ENCODE measurements around the gene MRPS18C. TPM values are rescaled to one million over a fixed set of nuclear protein-coding genes. Genes with fewer than 3 reads are reported as not detected.

The MRPS18C gene
- total and polyA plus RNA-seq, 2 of the 4 experiments (the other 2 are of a cell fraction) = 8.6 to 12.2 TPM

DNA sequence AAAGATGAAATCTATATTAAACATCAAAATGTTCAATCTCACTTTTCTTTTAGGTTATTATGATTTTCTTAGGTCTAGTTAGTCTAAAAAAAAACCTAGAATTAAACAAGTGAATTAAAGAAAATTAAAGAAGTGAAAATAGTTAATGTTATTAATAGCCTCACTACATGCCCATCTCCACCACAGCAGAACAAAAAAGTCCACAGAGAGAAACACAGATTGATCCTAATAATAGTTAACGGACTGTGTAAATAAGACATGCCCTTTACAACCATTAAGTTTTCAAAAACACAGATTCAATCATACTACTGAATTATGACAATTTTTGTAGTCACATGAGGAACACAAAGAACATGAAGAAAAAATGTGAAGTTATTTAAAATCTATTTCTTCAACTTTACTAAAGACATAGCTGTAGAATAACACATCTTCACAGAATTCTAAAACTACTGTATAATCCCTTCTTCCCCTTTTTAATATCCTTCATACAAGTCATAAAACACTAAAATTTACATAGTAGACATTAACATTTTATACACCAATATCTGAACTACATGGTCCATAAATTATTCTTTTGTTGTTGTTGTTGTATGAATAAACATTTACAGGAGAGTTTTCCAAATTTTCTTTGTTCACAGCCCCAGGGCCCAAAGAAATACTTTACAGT lies 15.6 kb upstream of the MRPS18C start:
- Histone ChIP-seq H4K20me1 (ENCODE audit: insufficient read depth, low read length) (no peaks in the 10 kb centered on the region), H2BK15ac (ENCODE audit: low read depth, low read length) (no peak overlapping the region), H3K27ac (ENCODE audit: insufficient read depth, low read length) (no peak overlapping the region), H3K79me1 (ENCODE audit: low read depth in 1 of 2, low read length in 2 of 2) (no peaks in the 10 kb centered on the region), H3K27me3 (ENCODE audit: control insufficient read depth, insufficient read depth, low read length) (no peaks in the 10 kb centered on the region), H3K4me1 (ENCODE audit: control insufficient read depth, insufficient read depth, low read length) (no peaks in the 10 kb centered on the region), H4K91ac (ENCODE audit: insufficient read depth, low read depth, low read length) (no peak overlapping the region), H3K36me3 (ENCODE audit: control insufficient read depth, insufficient read depth, low read length) (peaks cover 11% of the 10 kb centered on the region), H2BK120ac (ENCODE audit: low read depth, low read length) (no peak overlapping the region), H2AK9ac (replicated peaks; ENCODE audit: low read depth, low read length, poor library complexity) (no peak overlapping the region), H3K9me1 (ENCODE audit: insufficient read depth, low read length) (no peaks in the 10 kb centered on the region), H3K4me3 (ENCODE audit: insufficient read depth, low read depth, low read length) (no peak overlapping the region), H3K18ac (ENCODE audit: low read depth, low read length) (no peak overlapping the region), H2BK20ac (ENCODE audit: low read depth, low read length) (no peak overlapping the region), H2BK5ac (ENCODE audit: low read depth, low read length, poor library complexity, severe bottlenecking) (no peak overlapping the region), H3K23ac (ENCODE audit: low read depth, low read length) (no peak overlapping the region), H3K14ac (replicated peaks; ENCODE audit: low read depth, low read length) (no peak overlapping the region), H3K4me2 (ENCODE audit: low read depth, low read length) (no peak overlapping the region), H2AK5ac (ENCODE audit: low read depth, low read length) (no peak overlapping the region), H3K4ac (ENCODE audit: low read depth, low read length) (no peak overlapping the region), H4K8ac (ENCODE audit: low read depth in 2 of 2, low read length in 2 of 2) (no peak overlapping the region), H3K56ac (ENCODE audit: extremely low read depth, insufficient read depth, low read length) (no peak overlapping the region), H4K5ac (ENCODE audit: low read depth, low read length) (no peak overlapping the region), H2AFZ (replicated peaks; ENCODE audit: low read length, poor library complexity) (no peak overlapping the region), H3K9ac (ENCODE audit: low read depth, low read length) (no peak overlapping the region), H3K9me3 (ENCODE audit: control insufficient read depth, insufficient read depth, low read length) (no peaks in the 10 kb centered on the region)
- BruUV-seq (replicated peaks) = no TSS peak
- intact Hi-C loops (cut with micrococcal nuclease) (no loop called here), dilution Hi-C loops (cut with HindIII; ENCODE audit: low sequenced_read_pairs, unreplicated experiment) (no loop called here), in situ Hi-C loops (cut with MboI; ENCODE audit: low sequenced_read_pairs) (no loop called here)
- WGBS, 2 experiments (ENCODE audit: extremely low coverage in 2 of 2, insufficient read length in 1 of 2) = no CpG with 5 or more reads among the region's 1 CpG
- no peak for ATAC-seq (ENCODE audit: low read depth)
- no peak for DNase-seq
- no peak for TF ChIP-seq MAFK (IDR thresholded peaks at IDR 0.05; ENCODE audit: low read depth, low read length)
- TF ChIP-seq, protein P1, sequence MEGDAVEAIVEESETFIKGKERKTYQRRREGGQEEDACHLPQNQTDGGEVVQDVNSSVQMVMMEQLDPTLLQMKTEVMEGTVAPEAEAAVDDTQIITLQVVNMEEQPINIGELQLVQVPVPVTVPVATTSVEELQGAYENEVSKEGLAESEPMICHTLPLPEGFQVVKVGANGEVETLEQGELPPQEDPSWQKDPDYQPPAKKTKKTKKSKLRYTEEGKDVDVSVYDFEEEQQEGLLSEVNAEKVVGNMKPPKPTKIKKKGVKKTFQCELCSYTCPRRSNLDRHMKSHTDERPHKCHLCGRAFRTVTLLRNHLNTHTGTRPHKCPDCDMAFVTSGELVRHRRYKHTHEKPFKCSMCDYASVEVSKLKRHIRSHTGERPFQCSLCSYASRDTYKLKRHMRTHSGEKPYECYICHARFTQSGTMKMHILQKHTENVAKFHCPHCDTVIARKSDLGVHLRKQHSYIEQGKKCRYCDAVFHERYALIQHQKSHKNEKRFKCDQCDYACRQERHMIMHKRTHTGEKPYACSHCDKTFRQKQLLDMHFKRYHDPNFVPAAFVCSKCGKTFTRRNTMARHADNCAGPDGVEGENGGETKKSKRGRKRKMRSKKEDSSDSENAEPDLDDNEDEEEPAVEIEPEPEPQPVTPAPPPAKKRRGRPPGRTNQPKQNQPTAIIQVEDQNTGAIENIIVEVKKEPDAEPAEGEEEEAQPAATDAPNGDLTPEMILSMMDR (conservative IDR thresholded peaks at IDR 0.05; ENCODE audit: low read depth, low read length) = no peak
- no peak for TF ChIP-seq RAD21 (IDR thresholded peaks at IDR 0.05; ENCODE audit: low read length)
- no peak for TF ChIP-seq POLR2A (IDR thresholded peaks at IDR 0.05; ENCODE audit: low read depth, low read length)
- no peak for TF ChIP-seq MXI1 (IDR thresholded peaks at IDR 0.05; ENCODE audit: borderline replicate concordance, low read depth, low read length)
- no peak for TF ChIP-seq CEBPB (IDR thresholded peaks at IDR 0.05; ENCODE audit: low read depth, low read length)
- TF ChIP-seq NFE2L2 (IDR thresholded peaks at IDR 0.05; ENCODE audit: low read depth, low read length) = no peak
- TF ChIP-seq USF2 (IDR thresholded peaks at IDR 0.05; ENCODE audit: low read depth, low read length) = no peak
- no peak for TF ChIP-seq RCOR1 (IDR thresholded peaks at IDR 0.05; ENCODE audit: insufficient replicate concordance, low read length)
- no peak for TF ChIP-seq RFX5 (IDR thresholded peaks at IDR 0.05; ENCODE audit: low read depth, low read length)
- no peak for TF ChIP-seq CHD1 (IDR thresholded peaks at IDR 0.05; ENCODE audit: low read depth, low read length)
- TF ChIP-seq BHLHE40 (IDR thresholded peaks at IDR 0.05; ENCODE audit: low read depth, low read length) = no peak
- TF ChIP-seq SMC3 (IDR thresholded peaks at IDR 0.05; ENCODE audit: low read depth, low read length) = no peak
- ChIA-PET CTCF (interaction anchor here (0.7 kb wide), 1 partner anchor 155 kb away, joined by 3 read pairs; no protein-coding TSS in a partner anchor), POLR2A (ENCODE audit: unreplicated experiment) (no interaction called here)

Measured in IMR-90 (cell line).